Heart left ventricle (tissue), 16 donors: ENCODE measurements around the gene CCBE1. TPM values are rescaled to one million over a fixed set of nuclear protein-coding genes. Genes with fewer than 3 reads are reported as not detected.

ENCODE experiments used
- ATAC-seq, 4 donors: fragments of 200-7000 bp; cut with Tn5 transposase; one replicate each; pipeline ENCODE4 v1.9.1; 2020 to 2022; ENCODE audit warnings: moderate library complexity in 4 of 4, mild to moderate bottlenecking in 3 of 4, moderate number of reproducible peaks in 1 of 4
- DNase-seq, 5 donors: peaks; one replicate each; pipeline ENCODE4 v3.0.0-alpha.2; 2020
- H3K27ac ChIP-seq, 12 donors: fragments of 200-600 bp; sonication (generic) in 4 of 12; one replicate each; pipeline versions ENCODE4 v1.5.0 to v1.8.0; 2016 to 2022; ENCODE audit warnings: mild to moderate bottlenecking in 2 of 12
- H3K27me3 ChIP-seq, 9 donors: fragments of 200-600 bp; sonication (generic) in 2 of 9; one replicate each; pipeline versions ENCODE4 v1.5.1 to v1.8.0; 2016 to 2022; ENCODE audit warnings: mild to moderate bottlenecking in 3 of 9
- H3K36me3 ChIP-seq, 9 donors: fragments of 200-600 bp; sonication (generic) in 2 of 9; one replicate each; pipeline versions ENCODE4 v1.5.0 to v1.8.0; 2018 to 2022; ENCODE audit warnings: mild to moderate bottlenecking in 2 of 9
- H3K4me1 ChIP-seq, 12 donors: fragments of 200-600 bp; sonication (generic) in 4 of 12; one replicate each; pipeline versions ENCODE4 v1.5.0 to v1.8.0; 2016 to 2022; ENCODE audit warnings: mild to moderate bottlenecking in 3 of 12
- H3K4me3 ChIP-seq, 12 donors: fragments of 200-600 bp; sonication (generic) in 4 of 12; one replicate each; pipeline versions ENCODE4 v1.5.0 to v1.8.0; 2017 to 2022; ENCODE audit warnings: mild to moderate bottlenecking in 9 of 12, moderate library complexity in 4 of 12
- H3K9me3 ChIP-seq, 12 donors: fragments of 200-600 bp; sonication (generic) in 4 of 12; one replicate each; pipeline versions ENCODE4 v1.5.0 to v1.8.0; 2016 to 2022; ENCODE audit warnings: mild to moderate bottlenecking in 1 of 12
- CTCF ChIP-seq, 12 donors: fragments of 200-600 bp; sonication (generic) in 4 of 12; IDR thresholded peaks; one replicate each; pipeline versions ENCODE4 v1.5.0 to v1.8.0; 2018 to 2022; ENCODE audit warnings: antibody characterized with exemption in 12 of 12, mild to moderate bottlenecking in 5 of 12
- POLR2A ChIP-seq, 2 donors: fragments of 450-650 bp; IDR thresholded peaks; one replicate each; pipeline ENCODE4 v1.6.1; 2017; ENCODE audit warnings: antibody characterized with exemption in 2 of 2, mild to moderate bottlenecking in 2 of 2, moderate library complexity in 2 of 2
- WGBS, 4 donors: extraction: QIAGEN DNeasy Blood & Tissue Kit in 2 of 4; methylation state at CpG; one replicate each; pipeline versions ENCODE4 v1.1.5 to v1.1.7; 2013 to 2018; 5-methylcytosine and 5-hydroxymethylcytosine counted together
- intact Hi-C, 10 donors: fragments of 100-400 bp; cut with DNase I; formaldehyde crosslinking; loops; one replicate each; pipeline versions ENCODE4 v1.11.1 to v1.14.2; 2022
- polyA plus RNA-seq, 2 donors: library from polyadenylated mRNA; stranded (reverse); fragments of 200-250 nt; gene quantifications; one replicate each; pipeline ENCODE4 v1.2.3, GENCODE V29; 2013
- total RNA-seq, 9 donors: library from RNA; depleted of rRNA in 2 of 9; stranded (reverse); fragments of >200 nt in 2 of 9; fragmentation: NEBNext Ultra II Directional in 3 of 9; extraction: Animal tissue kit (Norgen Biotek cat#: 25700) in 3 of 9; gene quantifications; one replicate each; pipeline versions ENCODE4 v1.1.0 to v1.2.4, GENCODE V29; 2016 to 2023
- donor health status: ischemic (EF 13 %, LVEDD 7.1; RV severe dilation, severe dysfunction).
- donor health status: healthy with polysubstance abuse.
- donor health status: DM: no; HTN: yes; CAD: no.
- donor health status: DM: no; HTN: no; CAD: no.
- donor health status: ischemic (EF 25% LVEDD 6.9; RV normal size, moderate dysfunction).
- donor health status: ischemic (EF 25% LVEDD 5.7; RV mildly dilated, moderate dysfunction).
- donor health status: healthy.
- donor health status: DM: yes; HTN: yes; CAD: no.
- donor health status: ischemic (EF 35%, LVEDD 5.7; RV mildly dilated, moderate dysfunction).
- donor health status: nonischemic (EF 11% LVEDD 7.7; RV severe dilation, severe dysfunction).
- donor health status: DM: yes; HTN: yes; CAD: no.
- donor health status: PGD.
- donor health status: ischemic (EF 29% LVEDD 5.4; RV normal size, mild dysfunction).
- donor health status: nonischemic (EF 23%, LVEDD 6.1; RV moderate dilation, normal function).

The CCBE1 gene
- total and polyA plus RNA-seq, 11 donors = 0.15 to 6.3 (median 0.74) TPM

GRCh38 chr18:59582395-59582794 lies 114.8 kb downstream of the CCBE1 start:
- H3K36me3 ChIP-seq = no peaks in the 10 kb centered on the region
- no peak overlapping the region for H3K4me3 ChIP-seq
- H3K27me3 ChIP-seq = no peaks in the 10 kb centered on the region
- TF ChIP-seq POLR2A (IDR thresholded peaks at IDR 0.05) = no peak
- TF ChIP-seq CTCF (IDR thresholded peaks at IDR 0.05) = no peak
- intact Hi-C loops = no loop called here
- DNase-seq (no peak), ATAC-seq (no peak)
- H3K4me1 ChIP-seq = no peaks in the 10 kb centered on the region
- no peaks in the 10 kb centered on the region for H3K9me3 ChIP-seq
- no peak overlapping the region for H3K27ac ChIP-seq
- WGBS, 4 donors = 65 to 81% (median 73%) methylated on average over 1 of the region's 1 CpG

- intact Hi-C loops = no loop called here
- DNase-seq (no peak), ATAC-seq (peak in 1 of 4 donors; percentile 32)
Measured at GRCh38 chr18:59579509-59579908, 117.7 kb downstream of the CCBE1 start.

GRCh38 chr18:59577386-59577655 lies 119.9 kb downstream of the CCBE1 start:
- no peak for DNase-seq
- H3K36me3 ChIP-seq = no peaks in the 10 kb centered on the region
- intact Hi-C loops = no loop called here
- WGBS, 4 donors = 88 to 93% (median 90%) methylated on average over 1 of the region's 1 CpG
- no peaks in the 10 kb centered on the region for H3K9me3 ChIP-seq
- H3K4me3 ChIP-seq = no peak overlapping the region
- no peak for TF ChIP-seq POLR2A (IDR thresholded peaks at IDR 0.05)
- TF ChIP-seq CTCF (IDR thresholded peaks at IDR 0.05) = no peak
- H3K27me3 ChIP-seq = no peaks in the 10 kb centered on the region
- H3K27ac ChIP-seq = no peak overlapping the region
- no peak for ATAC-seq
- no peaks in the 10 kb centered on the region for H3K4me1 ChIP-seq

More at GRCh38 chr18:59579509-59579908, 117.7 kb downstream of the CCBE1 start:
- Histone ChIP-seq H3K27me3 (no peaks in the 10 kb centered on the region), H3K9me3 (no peaks in the 10 kb centered on the region), H3K27ac (no peak overlapping the region), H3K4me3 (no peak overlapping the region), H3K36me3 (no peaks in the 10 kb centered on the region), H3K4me1 (no peaks in the 10 kb centered on the region)
- TF ChIP-seq POLR2A (IDR thresholded peaks at IDR 0.05) (no peak), CTCF (IDR thresholded peaks at IDR 0.05) (no peak)
- WGBS, 4 donors = 65 to 79% (median 71%) methylated on average over 7 of the region's 7 CpGs

GRCh38 chr18:59576541-59577385 lies 120.5 kb downstream of the CCBE1 start:
- TF ChIP-seq CTCF (IDR thresholded peaks at IDR 0.05) (no peak), POLR2A (IDR thresholded peaks at IDR 0.05) (no peak)
- Histone ChIP-seq H3K27ac (no peak overlapping the region), H3K9me3 (no peaks in the 10 kb centered on the region), H3K36me3 (no peaks in the 10 kb centered on the region), H3K4me3 (no peak overlapping the region), H3K4me1 (no peaks in the 10 kb centered on the region), H3K27me3 (no peaks in the 10 kb centered on the region)
- 84 to 87% (median 85%) methylated on average over 10 of the region's 10 CpGs for WGBS, 4 donors
- DNase-seq (no peak), ATAC-seq (no peak)
- intact Hi-C loops = no loop called here
